Activated T-helper 1 cell treated with anti-CD3 and anti-CD28 coated beads, Interleukin-2, amount 50 U/mL, for 16 hours (primary cell): ENCODE measurements around the gene INPP4A.
"Not testable (repeated sequence)": the region's sequence is repeated elsewhere in the genome, so short reads cannot be mapped to it uniquely, and the experiment has no call there.

Experiments used
- DNase-seq, 2 donors: peaks; one replicate each; pipeline ENCODE4 v3.0.0-alpha.2; 2020; ENCODE audit warnings: low read depth in 1 of 2, low spot score in 1 of 2

The INPP4A gene

DNA sequence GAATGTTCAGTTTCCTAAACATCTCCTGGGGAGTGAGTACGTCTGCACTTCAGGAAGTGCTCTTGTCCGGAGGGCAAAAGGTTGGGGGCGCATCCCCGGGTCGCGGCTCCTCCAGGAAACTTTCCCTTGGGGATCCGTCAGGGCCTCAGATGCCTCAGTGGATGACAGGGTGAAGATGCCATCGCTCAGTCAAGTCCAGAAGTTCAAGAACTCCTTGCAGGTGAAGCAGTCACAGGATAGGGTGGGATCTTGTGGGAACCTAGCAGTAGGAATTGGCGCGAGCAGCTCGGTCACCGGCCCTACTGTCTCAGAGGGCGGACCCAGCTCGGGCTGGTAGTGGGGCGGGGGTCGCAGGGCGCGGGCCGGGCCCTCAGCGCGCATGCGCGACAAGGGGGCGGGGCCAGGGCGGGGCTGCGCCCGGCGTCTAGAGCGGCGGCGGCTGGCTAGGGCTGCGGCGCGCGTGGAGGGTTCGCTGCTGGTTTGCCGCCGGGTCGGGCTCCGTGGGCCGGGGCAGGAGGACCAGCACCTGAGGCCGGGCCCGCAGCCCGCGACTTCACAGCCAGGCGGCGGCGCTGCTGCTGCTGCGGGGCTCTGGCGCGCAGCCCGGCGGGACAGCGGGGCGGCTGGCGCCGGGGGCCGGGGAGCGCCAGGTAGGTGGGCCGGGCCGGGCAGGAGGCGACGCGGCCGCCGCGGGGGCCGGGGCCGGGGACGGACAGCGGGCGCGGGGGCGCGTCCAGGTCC, at the start of gene INPP4A:
Gene INPP4A (plus strand): TSS at position 423 of the 741 bp plus-strand sequence. CDS start 75,191 bp downstream, outside the sequence.
- DNase-seq: peak; percentile 64 to 78

DNA sequence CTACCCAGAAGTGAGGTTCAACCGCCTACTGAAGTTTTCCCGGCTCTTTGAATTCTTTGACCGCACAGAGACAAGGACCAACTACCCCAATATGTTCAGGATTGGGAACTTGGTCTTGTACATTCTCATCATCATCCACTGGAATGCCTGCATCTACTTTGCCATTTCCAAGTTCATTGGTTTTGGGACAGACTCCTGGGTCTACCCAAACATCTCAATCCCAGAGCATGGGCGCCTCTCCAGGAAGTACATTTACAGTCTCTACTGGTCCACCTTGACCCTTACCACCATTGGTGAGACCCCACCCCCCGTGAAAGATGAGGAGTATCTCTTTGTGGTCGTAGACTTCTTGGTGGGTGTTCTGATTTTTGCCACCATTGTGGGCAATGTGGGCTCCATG, 48.7 kb upstream of the INPP4A start:
- DNase-seq: no peak

DNA sequence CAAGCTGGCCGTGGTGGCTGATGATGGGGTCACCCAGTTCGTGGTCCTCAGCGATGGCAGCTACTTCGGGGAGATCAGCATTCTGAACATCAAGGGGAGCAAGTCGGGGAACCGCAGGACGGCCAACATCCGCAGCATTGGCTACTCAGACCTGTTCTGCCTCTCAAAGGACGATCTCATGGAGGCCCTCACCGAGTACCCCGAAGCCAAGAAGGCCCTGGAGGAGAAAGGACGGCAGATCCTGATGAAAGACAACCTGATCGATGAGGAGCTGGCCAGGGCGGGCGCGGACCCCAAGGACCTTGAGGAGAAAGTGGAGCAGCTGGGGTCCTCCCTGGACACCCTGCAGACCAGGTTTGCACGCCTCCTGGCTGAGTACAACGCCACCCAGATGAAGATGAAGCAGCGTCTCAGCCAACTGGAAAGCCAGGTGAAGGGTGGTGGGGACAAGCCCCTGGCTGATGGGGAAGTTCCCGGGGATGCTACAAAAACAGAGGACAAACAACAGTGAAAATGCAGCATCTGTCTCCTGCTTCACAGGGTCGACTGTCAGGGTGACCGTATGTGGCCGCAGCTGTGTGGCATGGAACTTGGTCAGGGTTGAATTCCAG, 47.8 kb upstream of the INPP4A start:
- no peak for DNase-seq

DNA sequence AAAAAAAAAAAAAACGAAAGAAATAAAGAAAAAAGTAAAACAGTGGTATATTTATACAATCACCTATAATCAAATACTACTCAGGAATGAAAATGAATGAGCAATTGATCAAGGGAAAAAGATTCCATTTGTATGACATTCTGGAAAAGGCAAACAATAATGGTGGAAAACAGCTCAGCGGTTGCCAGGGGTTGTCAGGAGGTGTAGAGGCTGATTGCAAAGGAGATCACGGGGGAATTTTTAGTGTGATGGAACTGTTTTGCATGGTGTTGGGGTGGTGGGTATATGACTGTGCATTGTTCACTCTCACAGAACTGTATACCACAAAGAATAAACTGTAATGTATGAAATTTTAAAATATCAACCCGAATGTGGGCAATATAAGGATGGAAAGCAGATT, 45.5 kb upstream of the INPP4A start:
- DNase-seq: no peak

DNA sequence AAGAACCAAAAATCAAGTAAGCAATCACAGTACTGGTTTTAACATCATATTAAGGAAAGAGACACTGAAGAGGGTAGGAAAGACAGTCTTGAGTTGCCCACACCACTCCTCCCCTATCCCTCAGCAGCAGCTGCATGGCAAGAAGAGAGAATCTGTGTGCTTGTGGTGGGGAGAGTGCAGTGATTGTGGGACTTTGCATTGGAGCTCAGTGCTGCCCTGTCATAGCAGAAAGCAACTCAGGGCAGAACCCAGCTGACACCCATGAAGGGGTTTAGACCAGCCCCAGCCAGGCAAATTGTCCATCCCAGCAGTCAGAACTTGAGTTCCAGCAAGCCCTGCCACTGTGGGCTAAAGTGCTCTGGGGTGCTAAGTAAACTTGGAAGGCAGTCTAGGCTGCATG, 40.8 kb upstream of the INPP4A start:
- DNase-seq: no peak

DNA sequence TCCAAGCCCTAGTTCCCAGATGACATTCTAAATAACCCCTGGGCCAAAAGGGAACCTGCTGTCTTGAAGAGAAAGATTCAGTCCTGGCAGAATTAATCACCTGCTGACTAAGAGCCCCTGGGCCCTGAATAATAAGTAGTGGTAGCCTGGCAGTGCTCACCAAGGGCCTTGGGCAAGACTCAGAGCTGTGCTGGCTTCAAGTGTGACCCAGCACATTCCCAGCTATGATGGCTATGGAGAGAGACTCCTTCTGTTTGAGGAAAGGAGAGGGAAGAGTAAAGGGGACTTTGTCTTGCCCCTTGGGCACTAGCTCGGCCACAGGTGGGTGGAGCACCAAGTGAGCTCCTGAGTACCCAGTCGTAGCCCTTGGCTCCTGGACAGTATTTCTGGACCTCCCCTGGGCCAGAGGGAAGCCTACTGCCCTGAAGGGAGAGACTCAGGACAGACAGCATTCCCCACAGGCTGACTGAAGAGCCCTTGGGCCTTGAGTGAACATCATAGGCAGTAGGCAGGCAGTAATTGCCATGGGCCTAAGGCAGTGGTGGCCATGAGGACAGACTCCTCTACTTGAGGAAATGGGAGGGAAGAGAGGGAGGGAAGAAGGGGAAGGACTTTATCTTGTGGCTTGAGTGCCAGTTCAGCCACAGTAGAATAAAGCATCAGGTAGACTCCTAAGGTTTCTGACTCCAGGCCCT, 40.0 kb upstream of the INPP4A start:
- DNase-seq: no peak

DNA sequence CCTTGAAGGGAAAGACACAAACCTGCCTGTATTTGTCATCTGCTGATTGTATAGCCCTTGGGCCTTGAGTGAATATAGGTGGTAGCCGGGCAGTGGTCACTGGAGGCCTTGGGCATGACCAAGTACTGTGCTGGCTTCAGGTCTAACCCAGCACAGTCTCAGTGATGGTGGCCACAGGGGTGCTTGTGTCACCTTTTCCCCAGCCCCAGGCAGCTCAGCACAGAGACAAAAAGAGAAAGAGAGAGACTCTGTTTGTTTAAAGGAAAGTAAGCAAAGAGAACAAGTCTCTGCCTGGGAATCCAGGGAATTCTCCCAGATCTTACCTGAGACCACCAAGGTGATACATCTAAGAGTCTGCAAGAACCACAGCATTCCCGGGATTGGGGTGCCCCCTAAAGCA, 39.4 kb upstream of the INPP4A start:
- DNase-seq: no peak

DNA sequence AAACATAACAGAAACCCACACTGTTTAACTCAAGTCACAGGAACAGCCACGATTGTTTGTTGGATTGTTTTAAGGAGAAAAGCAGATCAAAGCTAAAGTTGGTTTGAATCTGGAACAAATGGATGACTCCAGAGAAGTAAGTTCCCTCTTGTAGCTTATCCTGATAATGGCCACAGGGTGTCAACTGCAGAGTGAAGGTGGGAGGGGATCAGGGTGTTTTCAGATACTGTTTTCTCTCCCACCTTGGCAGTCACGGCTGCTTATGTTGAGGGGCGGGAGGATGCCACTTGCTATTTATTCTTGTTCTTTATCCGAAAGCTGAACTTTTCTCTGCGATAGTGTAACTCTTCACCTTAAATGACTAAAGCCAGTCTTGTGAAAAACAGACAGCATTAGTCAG, 36.5 kb upstream of the INPP4A start:
- DNase-seq: no peak

DNA sequence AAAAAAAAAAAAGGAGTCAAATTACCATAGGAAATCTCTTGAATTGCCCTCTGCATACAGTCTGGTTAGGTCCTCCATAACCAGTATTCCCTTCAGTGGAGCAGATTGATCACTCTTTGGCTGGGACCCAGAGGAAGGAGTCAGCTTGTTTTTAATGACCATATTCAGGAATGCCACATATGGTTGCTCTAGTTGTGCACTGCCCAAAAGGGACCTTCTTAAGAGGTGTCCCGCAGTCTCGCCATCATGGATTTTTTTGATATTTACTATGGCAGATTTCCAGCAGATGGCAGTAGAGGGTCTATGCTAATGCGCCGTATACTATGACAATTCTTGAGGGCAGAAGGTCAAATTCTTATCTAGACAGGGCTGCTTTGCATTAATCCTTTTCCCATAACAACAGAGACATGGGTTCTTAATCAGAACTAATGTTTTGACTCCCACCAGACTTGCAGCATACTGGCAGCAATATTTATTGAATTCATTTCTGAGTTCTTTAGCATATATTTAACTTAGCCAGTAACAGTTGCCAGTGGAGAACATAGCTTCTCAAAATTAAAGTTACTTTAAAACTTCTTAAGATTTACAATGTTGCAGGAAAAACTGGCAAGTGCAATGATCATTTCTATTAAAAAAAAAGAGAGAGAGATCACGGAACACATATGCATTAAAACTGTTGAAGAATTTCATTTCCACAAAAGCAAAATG, 31.8 kb upstream of the INPP4A start:
- peak in 1 of 2 donors; percentile 8 for DNase-seq

DNA sequence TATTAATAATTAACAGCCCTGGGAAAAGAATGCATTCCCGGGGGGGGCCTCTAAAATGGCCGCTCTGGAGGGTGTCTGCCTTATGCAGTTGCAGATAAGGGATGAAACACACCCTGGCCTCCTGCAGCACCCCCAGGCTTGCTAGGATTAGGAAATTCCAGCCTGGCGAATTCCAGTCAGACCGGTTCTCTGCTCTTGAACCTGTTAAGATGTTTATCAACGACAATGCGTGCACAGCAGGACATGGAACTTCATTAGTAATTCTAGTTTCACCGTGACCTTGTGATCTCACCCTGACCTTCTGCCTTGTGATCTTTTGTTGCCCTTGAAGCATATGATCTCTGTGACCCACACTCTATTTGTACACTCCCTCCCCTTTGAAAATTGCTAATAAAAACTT, 30.4 kb upstream of the INPP4A start:
- not testable (repeated sequence) for DNase-seq

DNA sequence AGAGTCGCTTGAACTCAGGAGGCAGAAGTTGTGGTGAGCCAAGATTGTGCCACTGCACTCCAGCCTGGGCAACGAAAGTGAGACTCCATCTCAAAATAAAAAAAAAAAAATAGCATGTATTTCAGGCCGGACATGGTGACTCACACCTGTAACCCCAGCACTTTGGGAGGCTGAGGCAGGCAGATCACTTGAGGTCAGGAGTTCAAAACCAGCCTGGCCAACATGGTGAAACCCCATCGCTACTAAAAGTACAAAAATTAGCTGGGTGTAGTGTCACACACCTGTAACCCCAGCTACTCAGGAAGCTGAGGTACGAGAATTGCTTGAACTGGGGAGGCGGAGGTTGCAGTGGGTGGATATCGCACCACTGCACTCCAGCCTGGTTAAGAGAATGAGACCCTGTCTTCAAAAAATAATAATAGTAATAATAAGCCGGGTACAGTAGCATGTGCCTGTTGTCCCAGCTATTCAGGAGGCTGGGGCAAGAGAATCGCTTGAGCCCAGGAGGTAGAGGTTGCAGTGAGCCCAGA, 28.9 kb upstream of the INPP4A start:
- not testable (repeated sequence) for DNase-seq

DNA sequence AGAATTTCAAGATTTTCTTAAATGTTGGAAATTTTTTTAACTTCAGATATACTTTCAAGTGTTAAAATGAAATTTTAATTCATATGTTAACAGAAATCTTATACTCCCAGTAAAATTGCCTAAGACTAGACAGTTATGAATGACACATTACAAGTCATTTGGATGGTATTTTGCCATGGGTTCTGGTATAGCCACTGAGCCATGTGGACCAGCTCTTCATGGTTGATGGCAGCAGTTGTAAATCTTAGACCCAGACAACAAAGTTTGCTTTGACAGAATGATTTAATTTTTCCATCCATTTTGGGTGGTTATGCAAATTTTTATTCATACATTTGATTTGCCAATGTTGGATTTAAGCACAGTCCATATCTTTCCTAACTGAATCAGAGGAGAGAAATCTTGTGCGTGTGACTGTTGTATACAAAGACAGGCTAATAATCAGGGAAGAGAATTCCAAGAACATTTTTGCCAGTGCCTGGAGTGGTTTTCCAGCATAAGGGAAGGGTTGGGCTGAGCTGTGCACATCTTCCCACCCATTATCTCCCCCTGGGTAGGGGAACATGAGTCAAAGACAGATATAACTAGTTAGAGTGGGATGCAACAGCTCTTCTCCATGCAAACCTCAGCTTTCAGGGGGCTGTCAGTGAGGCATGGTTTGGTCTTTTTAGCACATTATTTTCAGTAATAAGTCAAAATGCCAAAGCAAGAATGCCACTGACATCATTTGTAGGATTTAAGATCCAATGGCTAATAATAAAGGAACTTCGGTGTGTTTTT, 28.1 kb upstream of the INPP4A start:
- DNase-seq: no peak

DNA sequence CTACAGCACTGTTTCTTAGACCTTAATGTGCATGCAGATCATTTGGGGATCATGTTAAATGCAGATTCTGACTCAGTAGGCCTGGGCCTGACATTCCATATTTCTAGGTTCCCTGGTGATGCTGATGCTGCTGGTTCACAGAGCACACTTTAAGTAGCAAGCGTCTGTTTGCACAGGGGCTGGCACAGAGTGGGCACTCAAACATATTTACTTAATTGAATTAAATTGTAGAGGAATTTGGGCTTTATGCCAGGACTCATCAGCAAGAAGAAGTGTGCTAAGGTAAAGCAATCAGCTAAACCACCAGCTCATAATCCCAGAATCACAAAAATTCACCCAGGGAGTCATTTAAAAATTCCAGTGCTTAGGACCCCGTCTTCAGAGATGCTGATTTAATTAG, 25.1 kb upstream of the INPP4A start:
- no peak for DNase-seq

DNA sequence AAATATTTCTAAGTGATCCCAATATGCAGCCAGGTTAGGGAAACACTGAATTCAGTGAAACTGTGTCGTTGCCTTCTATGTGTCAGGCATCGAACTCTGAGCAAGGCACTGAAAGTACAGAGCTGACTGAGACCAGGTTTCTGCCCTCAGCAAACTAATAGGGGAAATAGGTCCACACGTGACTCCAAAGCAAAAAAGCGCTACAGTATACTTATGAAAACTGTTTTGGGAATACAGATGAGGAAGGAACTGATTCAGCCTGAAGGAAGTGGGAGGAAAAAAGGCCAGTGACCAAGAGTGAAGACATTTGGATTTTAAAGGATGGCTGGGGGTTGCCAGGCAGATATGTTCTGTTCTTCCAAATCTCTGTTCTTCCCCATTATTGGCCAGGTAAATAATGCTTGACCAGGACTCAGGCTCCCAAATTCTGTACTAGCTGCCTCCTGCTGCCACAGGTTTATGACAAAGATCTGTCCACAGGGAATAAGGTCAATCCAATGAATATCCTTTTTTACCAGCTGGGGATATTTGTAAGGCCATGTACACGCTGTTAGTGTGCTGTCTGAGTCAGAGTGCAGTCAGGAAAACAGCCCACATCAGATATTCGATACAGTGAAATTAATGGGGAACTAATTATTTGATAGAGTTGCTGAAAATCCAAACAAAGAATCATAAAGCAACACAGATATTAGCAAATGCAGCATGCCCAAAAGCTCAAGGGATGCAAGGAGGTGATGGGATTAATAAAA, 24.5 kb upstream of the INPP4A start:
- no peak for DNase-seq

DNA sequence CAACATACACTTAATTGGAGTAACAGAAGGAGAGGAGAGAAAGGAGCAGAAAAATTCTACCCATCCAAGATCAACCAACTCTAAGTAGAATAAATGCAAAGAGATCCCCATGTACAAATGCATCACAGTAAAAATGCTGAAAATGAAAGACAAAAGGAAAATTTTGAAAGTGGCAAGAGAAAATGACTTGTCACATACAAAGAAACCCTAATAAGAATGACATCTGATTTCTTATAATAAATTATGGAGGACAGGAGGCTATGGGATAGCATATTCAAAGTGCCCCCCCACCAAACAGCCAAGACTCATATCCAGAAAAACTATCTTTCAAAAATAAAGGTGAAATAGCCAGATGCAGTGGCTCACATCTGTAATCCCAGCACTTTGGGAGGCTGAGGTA, 22.2 kb upstream of the INPP4A start:
- no peak for DNase-seq

DNA sequence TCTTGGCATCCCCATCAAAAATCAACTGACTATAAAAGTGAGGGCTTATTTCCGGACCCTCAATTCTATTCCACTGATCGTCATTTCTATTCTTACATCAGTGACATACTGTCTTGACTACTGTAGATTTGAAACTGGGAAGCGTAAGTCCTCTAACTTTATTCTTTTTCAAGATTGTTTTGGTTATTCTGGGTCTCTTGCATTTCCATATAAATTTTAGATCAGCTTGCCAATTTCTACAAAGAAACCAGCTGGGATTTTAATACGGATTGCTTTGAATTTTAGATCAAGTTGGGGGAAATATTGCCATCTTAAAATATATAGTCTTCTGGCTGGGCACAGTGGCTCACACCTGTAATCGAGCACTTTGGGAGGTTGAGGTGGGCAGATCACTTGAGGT, 17.9 kb upstream of the INPP4A start:
- DNase-seq: no peak

DNA sequence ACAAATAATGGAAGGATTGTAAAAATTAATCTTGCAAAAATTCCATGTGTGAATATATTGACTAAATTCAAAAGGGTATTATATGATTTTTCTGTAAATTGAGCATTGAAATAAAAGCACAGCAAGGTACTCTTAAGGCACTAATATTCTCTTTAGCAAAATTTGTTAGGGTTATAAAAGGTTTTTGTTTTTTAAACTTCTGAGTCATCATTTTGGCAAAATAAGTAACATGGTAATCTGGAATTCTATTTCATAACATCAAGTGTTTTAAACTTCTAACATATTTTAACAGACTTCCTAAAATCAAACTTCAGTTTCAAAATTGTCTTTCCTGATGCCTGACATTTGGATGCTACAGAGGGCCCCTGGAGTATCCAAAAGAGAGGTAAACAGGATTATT, 12.5 kb upstream of the INPP4A start:
- no peak for DNase-seq

DNA sequence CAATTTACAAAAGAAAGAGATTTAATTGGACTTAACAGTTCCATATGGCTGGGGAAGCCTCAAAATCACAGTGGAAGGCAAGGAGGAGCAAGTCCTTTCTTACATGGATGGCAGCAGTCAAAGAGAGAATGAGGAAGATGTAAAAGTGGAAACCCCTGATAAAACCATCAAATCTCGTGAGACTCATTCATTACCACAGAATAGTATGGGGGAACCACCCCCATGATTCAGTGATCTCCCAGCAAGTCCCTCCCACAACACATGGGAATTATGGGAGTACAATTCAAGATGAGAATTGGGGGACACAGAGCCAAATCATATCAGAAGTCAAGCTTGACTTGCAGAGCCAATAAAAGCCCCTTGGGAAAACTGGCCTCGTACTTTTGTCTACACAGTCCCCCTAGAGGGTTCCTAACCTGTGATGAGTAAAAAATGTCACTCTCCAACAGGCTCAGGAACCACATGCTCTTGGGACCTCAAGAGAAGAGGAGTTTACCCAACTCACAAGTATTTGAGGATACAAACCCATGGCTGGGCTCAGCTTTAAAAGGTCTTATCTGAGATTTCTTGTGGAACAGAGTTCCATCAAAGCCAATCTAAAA, 11.2 kb upstream of the INPP4A start:
- no peak for DNase-seq

DNA sequence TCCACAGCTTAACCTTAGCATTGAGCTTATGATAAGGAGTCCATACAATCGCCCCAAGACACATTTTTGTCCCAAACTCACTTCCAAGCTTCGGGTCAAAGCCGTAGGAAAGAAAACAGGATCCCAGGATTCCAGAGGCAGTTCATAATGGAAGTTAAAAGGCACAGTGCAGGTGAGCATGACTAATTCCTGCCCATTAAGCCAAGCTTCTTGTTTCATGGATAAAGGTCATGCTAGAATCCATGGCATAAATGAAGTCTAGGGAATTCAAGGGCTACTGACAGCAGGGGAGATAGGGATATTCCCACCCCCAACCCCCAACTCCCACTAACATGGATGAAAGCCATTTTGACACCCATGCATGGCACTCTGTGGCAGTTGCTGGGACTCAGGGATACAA, 10.2 kb upstream of the INPP4A start:
- no peak for DNase-seq

DNA sequence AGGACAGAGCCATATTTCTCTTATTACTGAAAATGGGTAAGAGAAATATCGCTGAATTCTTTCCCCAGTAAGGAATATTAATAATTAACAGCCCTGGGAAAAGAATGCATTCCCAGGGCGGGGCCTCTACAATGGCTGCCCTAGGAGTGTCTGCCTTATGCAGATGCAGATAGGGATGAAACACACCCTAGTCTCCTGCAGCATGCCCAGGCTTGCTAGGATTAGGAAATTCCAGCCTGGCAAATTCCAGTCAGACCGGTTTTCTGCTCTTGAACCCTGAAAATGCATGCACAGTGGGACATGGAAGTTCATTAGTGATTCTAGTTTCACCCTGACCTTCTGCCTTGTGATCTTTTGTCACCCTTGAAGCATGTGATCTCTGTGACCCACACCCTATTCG, 9.0 kb upstream of the INPP4A start:
- not testable (repeated sequence) for DNase-seq
